Cardiac fibroblast (primary cell): ENCODE results near the gene EPHB1.

Experiments used
- DNase-seq, 2 donors: peaks; one replicate each; pipeline versions ENCODE4 v3.0.0 to v3.0.0-alpha.2; 2010; ENCODE audit warnings: low read depth in 2 of 2
- H3K4me3 ChIP-seq, 2 donors: replicated peaks in 1 of 2; 1 replicate in 1 of 2; 2 replicates in 1 of 2; pipeline ENCODE4 v1.5.1; 2011; ENCODE audit warnings: low read depth in 2 of 2, low read length in 2 of 2, mild to moderate bottlenecking in 2 of 2, moderate library complexity in 1 of 2
- CTCF ChIP-seq: IDR thresholded peaks from one replicate; pipeline ENCODE4 v1.5.1; 2011; ENCODE audit warnings: low read depth, mild to moderate bottlenecking, low read length, inconsistent platforms

EPHB1 gene

GRCh38 chr3:135148398-135149020 is 353.4 kb downstream of the EPHB1 start:
- DNase-seq: no peak
- TF ChIP-seq CTCF: no peak
- H3K4me3 ChIP-seq: no peak overlapping the region

- TF ChIP-seq CTCF: no peak
- no peak overlapping the region for H3K4me3 ChIP-seq
- DNase-seq: no peak
Measured at GRCh38 chr3:135149707-135150681, 354.9 kb downstream of the EPHB1 start.

GRCh38 chr3:135154186-135154585 is 359.1 kb downstream of the EPHB1 start:
- no peak for TF ChIP-seq CTCF
- H3K4me3 ChIP-seq: no peak overlapping the region
- DNase-seq: no peak

GRCh38 chr3:135155228-135155627 is 360.2 kb downstream of the EPHB1 start:
- H3K4me3 ChIP-seq: no peak overlapping the region
- DNase-seq: no peak
- TF ChIP-seq CTCF: no peak

- no peak for TF ChIP-seq CTCF
- no peak overlapping the region for H3K4me3 ChIP-seq
- DNase-seq: no peak
Measured at GRCh38 chr3:135155791-135156190, 360.7 kb downstream of the EPHB1 start.

- no peak for TF ChIP-seq CTCF
- DNase-seq: no peak
- H3K4me3 ChIP-seq: no peak overlapping the region
Measured at GRCh38 chr3:135157045-135157740, 362.1 kb downstream of the EPHB1 start.
